ENCODE measurements around the gene LRRC4C. TPM values are rescaled to one million over a fixed set of nuclear protein-coding genes. Genes with fewer than 3 reads are reported as not detected.

The LRRC4C gene
- total and polyA plus RNA-seq, 10 of the 15 experiments (the other 5 are each of a cell fraction or from before 2014, with no cell fraction given), result 1.5 TPM; not detected in 9

- no peaks in the 10 kb centered on the region for H4K20me1 ChIP-seq (ENCODE audit: control insufficient read depth, insufficient read depth)
- TF ChIP-seq ZZZ3 (IDR thresholded peaks at IDR 0.05; ENCODE audit: control insufficient read depth, insufficient read length, low read depth) (no peak), KDM1A (IDR thresholded peaks at IDR 0.05; ENCODE audit: borderline replicate concordance) (no peak), CEBPB (IDR thresholded peaks at IDR 0.05; ENCODE audit: borderline replicate concordance in 1 of 2, low read depth in 2 of 2, low read length in 2 of 2) (no peak), CBX3 (IDR thresholded peaks at IDR 0.05; ENCODE audit: borderline replicate concordance, low read depth) (no peak), NR2C2 (IDR thresholded peaks at IDR 0.05; ENCODE audit: borderline replicate concordance, control insufficient read depth, insufficient read length, low read depth) (no peak), ZNF217 (IDR thresholded peaks at IDR 0.05) (no peak), POLR2AphosphoS2 (IDR thresholded peaks at IDR 0.05; ENCODE audit: low read depth, low read length) (no peak), NFYA (IDR thresholded peaks at IDR 0.05; ENCODE audit: borderline replicate concordance, low read depth, low read length) (no peak), TBL1XR1 (IDR thresholded peaks at IDR 0.05; ENCODE audit: low read depth, low read length) (no peak), POLR2AphosphoS5 (IDR thresholded peaks at IDR 0.05; ENCODE audit: low read length) (no peak)
- H3K36me3 ChIP-seq (ENCODE audit: control insufficient read depth in 2 of 2, insufficient read depth in 2 of 2, low read length in 1 of 2), result no peaks in the 10 kb centered on the region
- no peaks in the 10 kb centered on the region for H3K4me1 ChIP-seq (ENCODE audit: control insufficient read depth, insufficient read depth, low read length)
- CTCF ChIA-PET, result no interaction called here
- SMC1A ChIA-PET (ENCODE audit: uncharacterized antibody, unreplicated experiment), result no interaction called here
- RAD21 ChIA-PET (ENCODE audit: unreplicated experiment), result no interaction called here
- DNase-seq (ENCODE audit: low read depth, low spot score), result no peak
- BruUV-seq (replicated peaks), result no TSS peak
- no peaks in the 10 kb centered on the region for H3K9me3 ChIP-seq (replicated peaks; ENCODE audit: control insufficient read depth, insufficient read depth, low read length)
- FAIRE-seq, result no peak
- H3K27me3 ChIP-seq (replicated peaks in 1 of 2; ENCODE audit: control insufficient read depth in 2 of 2, insufficient read depth in 2 of 2, low read length in 1 of 2), result no peaks in the 10 kb centered on the region
- no peak overlapping the region for H3K27ac ChIP-seq (ENCODE audit: control insufficient read depth, insufficient read depth)
- no peak overlapping the region for H3K9ac ChIP-seq (ENCODE audit: control insufficient read depth, insufficient read depth, low read length)
- H3K4me2 ChIP-seq (ENCODE audit: control insufficient read depth, insufficient read depth), result no peak overlapping the region
- intact Hi-C loops (cut with micrococcal nuclease; ENCODE audit: unreplicated experiment), result no loop called here
- H3K79me2 ChIP-seq (ENCODE audit: control insufficient read depth, insufficient read depth, low read length), result no peaks in the 10 kb centered on the region
- POLR2A ChIA-PET, result no interaction called here
- in situ Hi-C loops (cut with MboI), result loop anchor here (25.0 kb wide), 1 partner anchor 1134 kb away; no protein-coding TSS in a partner anchor
- no peak overlapping the region for H2AFZ ChIP-seq (ENCODE audit: control insufficient read depth, low read depth, low read length)
- H3K4me3 ChIP-seq, result no peak overlapping the region
- ATAC-seq, result no peak
Observed at GRCh38 chr11:41446566-41446965, 12.9 kb downstream of the LRRC4C start.

- ChIA-PET SMC1A (ENCODE audit: uncharacterized antibody, unreplicated experiment) (no interaction called here), CTCF (no interaction called here)
Observed at GRCh38 chr11:41446107-41446506, 13.3 kb downstream of the LRRC4C start.

More at GRCh38 chr11:41446107-41446506, 13.3 kb downstream of the LRRC4C start:
- no peak for TF ChIP-seq ELK1 (IDR thresholded peaks at IDR 0.05; ENCODE audit: low read depth, low read length)
- TF ChIP-seq PAX8 (IDR thresholded peaks at IDR 0.05), result no peak
- no peak for TF ChIP-seq RCOR1 (conservative IDR thresholded peaks at IDR 0.05; ENCODE audit: low read depth, low read length)
- Histone ChIP-seq H3K79me2 (ENCODE audit: control insufficient read depth, insufficient read depth, low read length) (no peaks in the 10 kb centered on the region), H2AFZ (ENCODE audit: control insufficient read depth, low read depth, low read length) (no peak overlapping the region), H3K27me3 (replicated peaks in 1 of 2; ENCODE audit: control insufficient read depth in 2 of 2, insufficient read depth in 2 of 2, low read length in 1 of 2) (no peaks in the 10 kb centered on the region), H3K4me1 (ENCODE audit: control insufficient read depth, insufficient read depth, low read length) (no peaks in the 10 kb centered on the region), H3K9ac (ENCODE audit: control insufficient read depth, insufficient read depth, low read length) (no peak overlapping the region), H3K9me3 (replicated peaks; ENCODE audit: control insufficient read depth, insufficient read depth, low read length) (no peaks in the 10 kb centered on the region), H3K4me2 (ENCODE audit: control insufficient read depth, insufficient read depth) (no peak overlapping the region), H3K36me3 (ENCODE audit: control insufficient read depth in 2 of 2, insufficient read depth in 2 of 2, low read length in 1 of 2) (no peaks in the 10 kb centered on the region), H4K20me1 (ENCODE audit: control insufficient read depth, insufficient read depth) (no peaks in the 10 kb centered on the region), H3K4me3 (no peak overlapping the region), H3K27ac (ENCODE audit: control insufficient read depth, insufficient read depth) (no peak overlapping the region)
- ChIA-PET POLR2A (no interaction called here), RAD21 (ENCODE audit: unreplicated experiment) (no interaction called here)
- no TSS peak for BruUV-seq (replicated peaks)
- no peak for DNase-seq (ENCODE audit: low read depth, low spot score)
- no peak for ATAC-seq
- intact Hi-C loops (cut with micrococcal nuclease; ENCODE audit: unreplicated experiment) (no loop called here), in situ Hi-C loops (cut with MboI) (loop anchor here (25.0 kb wide), 1 partner anchor 1134 kb away; no protein-coding TSS in a partner anchor)
- 0% methylated on average over 2 of the region's 2 CpGs for WGBS (ENCODE audit: insufficient coverage, insufficient replicate concordance, low lambda C conversion rate, missing lambda C conversion rate)
- FAIRE-seq, result no peak
